GM21529 (cell line): ENCODE measurements around the gene HS6ST2.
A peak's percentile ranks its signal among the peaks of the same experiment; 100 is the strongest.

Experiments used
- ATAC-seq: cut with Tn5 transposase; IDR thresholded peaks from one replicate; pipeline ENCODE4 v1.9.1; 2021; ENCODE audit not compliant: unreplicated experiment

HS6ST2 gene

GRCh38 chrX:132689612-132690563, 268.5 kb downstream of the HS6ST2 start:
- ATAC-seq, result no peak

- no peak for ATAC-seq
These were observed 273.2 kb downstream of the HS6ST2 start for GRCh38 chrX:132685276-132685675.

- no peak for ATAC-seq
These were observed 281.2 kb downstream of the HS6ST2 start for GRCh38 chrX:132677233-132677716.

DNA sequence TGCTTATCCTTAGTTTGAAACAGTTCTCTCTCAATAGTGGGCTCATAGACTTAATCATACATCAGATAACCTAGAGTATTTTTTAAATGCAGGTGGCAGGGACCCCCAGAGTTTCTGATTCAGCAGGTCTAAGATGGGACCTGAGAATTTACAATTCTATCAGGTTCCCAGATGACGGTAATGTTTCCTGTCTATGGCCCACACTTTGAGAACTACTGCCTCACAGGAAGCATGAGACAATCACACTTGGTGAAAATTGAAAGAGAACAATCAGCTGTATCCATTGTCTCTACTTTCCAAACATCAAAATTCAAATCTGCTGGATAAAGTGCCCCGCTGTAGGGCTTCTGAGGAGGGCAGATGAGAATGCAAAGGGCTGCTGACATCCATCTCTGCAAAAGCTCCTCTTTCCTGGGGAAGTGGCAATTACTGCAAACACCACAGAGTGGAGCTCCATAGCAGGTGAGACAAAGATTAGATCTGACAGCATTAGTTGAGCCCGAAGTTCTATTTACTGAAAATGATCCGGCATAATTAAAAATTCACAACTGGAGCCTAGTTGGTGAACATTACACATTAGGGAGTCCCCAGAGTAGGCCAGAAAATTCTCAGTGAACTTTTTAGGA, 281.8 kb downstream of the HS6ST2 start:
- ATAC-seq, result no peak

DNA sequence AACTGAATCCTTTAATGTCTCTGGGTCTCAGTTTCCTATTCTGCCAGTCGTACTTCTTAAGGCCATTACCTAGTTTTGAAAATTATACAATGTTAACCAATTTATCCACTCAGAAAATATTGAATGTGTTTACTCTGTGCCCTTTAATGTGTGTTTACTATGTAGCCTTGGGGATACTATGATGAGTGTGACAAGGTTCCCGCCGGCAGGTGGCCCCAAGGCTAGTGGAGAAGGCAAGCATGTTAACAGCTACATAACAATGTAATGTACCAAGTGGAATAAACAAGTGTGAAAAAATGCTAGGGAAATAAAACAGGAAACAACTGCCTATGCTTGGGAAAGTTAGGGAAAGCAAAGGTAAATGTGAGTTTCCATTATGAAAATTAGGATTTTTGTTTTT, 282.3 kb downstream of the HS6ST2 start:
- ATAC-seq, result no peak

- ATAC-seq, result no peak
These were observed 285.1 kb downstream of the HS6ST2 start for GRCh38 chrX:132673331-132673730.

GRCh38 chrX:132671229-132671641, 287.2 kb downstream of the HS6ST2 start:
- ATAC-seq, result no peak

GRCh38 chrX:132669142-132669541, 289.3 kb downstream of the HS6ST2 start:
- no peak for ATAC-seq

DNA sequence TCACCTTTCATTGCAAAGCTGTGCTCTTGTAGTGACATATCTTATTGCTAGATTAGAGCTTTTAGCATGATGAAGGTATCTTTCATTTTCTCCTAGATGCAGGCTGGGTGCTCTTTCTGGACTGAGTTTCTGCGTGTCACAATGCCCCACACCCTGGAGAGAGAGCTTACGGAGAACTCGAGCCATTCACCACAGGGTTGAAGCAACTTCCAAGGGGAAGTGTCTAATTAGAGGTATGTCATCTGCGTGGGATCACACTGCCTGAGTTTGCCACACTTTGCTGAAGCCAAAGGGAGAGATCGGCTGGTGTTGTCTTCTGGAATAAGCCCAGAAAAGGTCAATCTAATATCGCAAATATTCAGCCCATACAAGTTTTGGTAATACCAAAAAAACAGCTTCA, 290.3 kb downstream of the HS6ST2 start:
- no peak for ATAC-seq

DNA sequence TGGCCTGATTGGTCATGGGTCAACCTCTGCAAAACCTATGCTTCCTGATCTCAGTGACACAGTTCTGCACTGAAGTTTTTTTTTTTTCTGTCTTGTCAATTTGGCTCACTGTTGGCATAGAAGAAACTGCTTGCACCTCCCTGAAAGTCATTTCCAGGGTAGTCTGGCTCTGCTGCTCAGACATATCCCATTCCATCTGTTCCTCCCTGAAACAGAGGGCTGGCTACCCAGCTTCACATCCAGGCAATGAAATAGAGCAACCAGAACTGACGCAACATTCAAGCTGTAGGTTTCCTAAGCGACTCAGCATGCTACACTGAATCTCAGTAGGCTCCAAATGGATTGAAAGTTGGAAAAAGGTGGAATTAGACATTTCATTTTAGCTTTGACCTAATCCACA, 292.8 kb downstream of the HS6ST2 start:
- no peak for ATAC-seq

DNA sequence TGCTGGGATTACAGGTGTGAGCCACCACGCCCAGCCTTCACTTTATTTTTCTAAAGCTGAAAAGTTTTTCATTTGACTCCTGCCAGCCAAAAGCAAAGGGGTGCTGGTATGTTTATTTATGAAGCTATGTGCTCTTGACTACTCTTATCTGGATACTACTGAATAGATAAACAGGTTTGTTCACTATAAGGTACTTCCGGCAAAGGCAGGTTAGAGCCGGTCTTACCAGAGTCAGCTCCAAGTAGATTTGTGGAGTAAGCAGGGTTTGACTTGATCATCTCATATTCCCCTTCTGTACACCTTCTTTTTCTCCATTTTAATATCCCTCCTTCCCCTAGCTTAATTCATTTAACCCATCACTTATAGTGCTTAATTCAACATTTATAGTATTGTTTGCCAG, 294.2 kb downstream of the HS6ST2 start:
- ATAC-seq, result no peak

DNA sequence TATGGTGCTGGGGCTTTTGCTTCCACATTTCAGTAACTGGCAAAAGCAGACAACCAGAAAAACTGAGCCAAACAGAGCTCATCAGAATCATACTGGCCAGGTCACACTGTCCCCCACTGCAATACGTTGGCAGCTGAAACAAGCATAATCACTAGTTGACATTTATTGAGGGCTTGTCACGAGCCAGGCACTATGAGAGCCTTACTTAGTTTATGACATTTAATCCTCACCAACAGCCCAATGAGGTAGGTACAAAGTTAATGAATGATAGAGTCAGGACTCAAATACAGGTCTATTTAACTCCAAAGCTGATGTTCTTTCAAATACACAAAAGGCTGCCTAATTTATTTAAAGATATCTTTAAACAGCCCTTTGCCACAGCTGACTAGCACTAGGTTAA, 295.6 kb downstream of the HS6ST2 start:
- ATAC-seq, result no peak

DNA sequence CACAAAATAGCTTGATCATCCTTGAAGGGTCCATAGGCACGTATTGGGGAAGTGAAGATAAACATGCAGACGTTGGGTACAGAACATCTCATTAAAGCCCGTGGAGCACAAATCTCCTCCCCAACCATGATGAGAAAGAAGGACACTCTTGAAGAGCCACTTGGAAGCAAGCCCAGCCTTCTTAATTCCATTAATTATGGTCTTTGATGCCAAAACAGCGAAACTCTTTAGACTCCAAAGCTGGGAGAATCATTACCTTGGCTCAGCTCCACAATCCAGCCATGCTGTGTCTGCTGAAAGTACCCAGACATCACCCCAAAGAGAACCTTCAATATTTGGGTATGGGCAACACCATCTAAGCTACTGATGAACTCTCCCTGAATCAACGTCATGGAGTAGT, 300.6 kb downstream of the HS6ST2 start:
- no peak for ATAC-seq

- no peak for ATAC-seq
These were observed 305.6 kb downstream of the HS6ST2 start for GRCh38 chrX:132652871-132653270.

DNA sequence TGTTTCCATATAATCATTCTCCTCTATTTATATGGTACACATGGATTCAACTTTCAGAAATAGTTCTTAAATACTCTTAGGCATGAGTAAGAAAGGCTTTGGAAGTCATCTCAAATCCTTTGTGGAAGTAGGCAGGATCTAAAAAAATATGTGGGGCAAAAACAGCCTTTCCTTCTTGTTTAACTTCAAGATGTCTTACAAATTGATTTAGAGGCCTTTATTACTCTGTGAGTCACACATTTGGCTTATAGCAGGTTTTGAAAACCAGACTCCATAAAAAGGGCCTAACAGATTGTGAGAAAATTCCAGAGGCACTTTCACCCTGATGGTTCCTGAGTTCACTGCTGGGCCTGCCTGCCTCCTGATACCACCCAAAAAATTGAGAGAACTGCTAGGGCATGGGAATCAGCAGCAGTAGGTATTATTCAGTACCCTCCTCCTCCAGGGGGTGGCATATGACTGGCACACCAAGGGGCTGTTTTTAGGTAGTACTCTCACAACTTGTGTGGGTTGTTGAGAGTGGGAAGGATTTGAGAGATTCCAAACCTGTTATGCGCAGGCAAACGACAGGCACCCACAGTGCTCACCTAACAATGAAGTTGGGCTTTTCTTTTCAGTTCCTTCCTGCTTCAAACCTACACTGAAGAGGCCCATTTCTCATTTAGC, 306.9 kb downstream of the HS6ST2 start:
- no peak for ATAC-seq

GRCh38 chrX:132648895-132649294, 309.5 kb downstream of the HS6ST2 start:
- no peak for ATAC-seq

GRCh38 chrX:132639446-132639845, 319.0 kb downstream of the HS6ST2 start:
- ATAC-seq, result no peak

GRCh38 chrX:132638313-132638712, 320.1 kb downstream of the HS6ST2 start:
- no peak for ATAC-seq

DNA sequence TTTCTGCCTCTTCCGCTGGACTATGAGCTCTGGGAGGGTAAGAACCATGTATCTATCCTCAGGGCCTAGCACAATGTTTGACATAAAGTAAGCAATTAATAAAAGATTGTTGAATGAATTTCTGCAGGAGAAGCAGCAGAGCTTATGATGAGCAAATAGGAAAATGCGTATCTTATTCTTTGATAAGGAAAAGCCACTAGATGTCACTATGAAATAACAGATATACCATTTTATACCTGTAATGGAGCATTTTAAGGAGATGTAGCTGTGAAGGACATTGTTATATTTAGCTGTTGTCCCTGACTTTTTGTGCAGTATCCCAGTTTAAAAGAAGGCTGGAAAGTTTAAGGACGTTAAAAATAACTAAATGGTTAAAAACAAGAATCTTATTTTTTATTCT, 322.3 kb downstream of the HS6ST2 start:
- no peak for ATAC-seq

DNA sequence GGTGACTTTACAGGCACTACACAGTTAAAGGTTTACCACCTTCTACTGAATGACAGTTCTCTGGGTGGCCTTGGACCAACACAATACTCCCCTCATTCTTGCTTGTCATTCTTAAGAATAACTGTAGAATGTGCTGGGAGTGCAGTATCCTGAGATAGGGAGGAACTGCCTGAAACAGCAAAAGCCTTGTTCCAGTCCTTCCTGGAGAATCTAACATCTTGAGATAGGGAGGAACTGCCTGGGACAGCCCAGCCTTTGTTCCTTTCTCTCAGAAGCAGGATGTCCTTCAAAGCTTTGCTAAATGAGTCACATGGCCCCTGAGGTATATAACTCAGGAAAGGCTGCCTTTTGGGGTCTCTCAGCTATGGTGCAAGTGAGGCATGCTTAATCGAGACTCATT, 323.9 kb downstream of the HS6ST2 start:
- no peak for ATAC-seq

DNA sequence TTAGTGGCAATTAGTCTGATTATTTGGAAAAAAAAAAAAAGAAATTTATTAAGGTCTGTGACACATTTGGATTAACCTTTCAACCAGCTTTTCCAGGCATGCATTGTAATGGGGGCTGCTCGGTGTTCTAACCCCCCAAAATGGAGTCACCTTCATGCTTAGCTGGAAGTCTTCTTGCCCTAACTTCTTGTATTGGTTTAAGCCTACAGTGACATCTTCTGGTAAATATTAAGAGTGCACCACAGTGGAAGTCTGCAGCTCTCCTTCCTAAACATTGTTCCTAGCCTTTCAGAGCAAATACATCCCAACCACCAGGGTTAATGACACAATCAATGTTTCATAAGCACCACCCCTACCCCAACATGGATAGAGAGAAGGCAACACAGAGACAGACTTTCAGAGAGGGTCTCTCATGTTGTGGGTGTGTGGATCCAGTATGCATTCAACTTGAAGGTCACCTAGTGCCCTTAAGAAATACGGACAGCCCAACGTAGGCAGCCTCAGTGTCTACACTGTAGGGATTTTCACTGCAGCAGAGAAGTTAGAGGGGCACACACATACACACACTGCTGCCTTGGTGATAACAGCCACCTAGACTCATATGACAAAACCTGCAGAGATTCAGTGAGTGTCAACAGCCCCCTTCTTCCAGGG, 326.7 kb downstream of the HS6ST2 start:
- ATAC-seq, result peak; percentile 69
